ENCODE data around the gene AJAP1.

GRCh38 chr1:4837752-4838151 is 183.3 kb downstream of the AJAP1 start:
- no peak for TF ChIP-seq ETS1 (IDR thresholded peaks at IDR 0.05)
- TF ChIP-seq REST (IDR thresholded peaks at IDR 0.05; ENCODE audit: unreplicated experiment): no peak
- TF ChIP-seq POLR2AphosphoS5 (IDR thresholded peaks at IDR 0.05; ENCODE audit: low read depth): no peak
- no peak for TF ChIP-seq CTCF (conservative IDR thresholded peaks at IDR 0.05; ENCODE audit: low read depth in 2 of 2)
- no peak for TF ChIP-seq CREB1 (CRISPR knock-in tag; IDR thresholded peaks at IDR 0.05; ENCODE audit: low read depth)
- no peak for TF ChIP-seq EZH2 (IDR thresholded peaks at IDR 0.05; ENCODE audit: low read depth, unreplicated experiment)
- TF ChIP-seq EZH2phosphoT487 (IDR thresholded peaks at IDR 0.05; ENCODE audit: unreplicated experiment): no peak
- TF ChIP-seq JUNB (IDR thresholded peaks at IDR 0.05; ENCODE audit: unreplicated experiment): no peak
- TF ChIP-seq ZNF114 (CRISPR knock-in tag; IDR thresholded peaks at IDR 0.05): no peak
- no peak for TF ChIP-seq ZNF331 (CRISPR knock-in tag; IDR thresholded peaks at IDR 0.05; ENCODE audit: low read depth)
- TF ChIP-seq NANOG (IDR thresholded peaks at IDR 0.05; ENCODE audit: borderline replicate concordance): no peak
- TF ChIP-seq STAT1 (IDR thresholded peaks at IDR 0.05; ENCODE audit: unreplicated experiment): no peak
- no peak for TF ChIP-seq ZNF462 (CRISPR knock-in tag; IDR thresholded peaks at IDR 0.05)

Measured in GM23338 (cell line).